H9 (cell line): ENCODE data around the gene KEL. TPM values are rescaled to one million over a fixed set of nuclear protein-coding genes. Genes with fewer than 3 reads are reported as not detected.

Experiments
- DNase-seq: peaks from one replicate; pipeline ENCODE4 v3.0.0-alpha.2; 2017
- H2AFZ ChIP-seq: one replicate; pipeline ENCODE4 v1.6.1; 2013; ENCODE audit warnings: mild to moderate bottlenecking, low read length, control low read depth, moderate library complexity
- H2AK5ac ChIP-seq: 2 replicates; pipeline ENCODE4 v1.6.1; 2013; ENCODE audit warnings: low read length, control low read depth, mixed read lengths; ENCODE audit not compliant: insufficient read length
- H2BK120ac ChIP-seq: one replicate; pipeline ENCODE4 v1.6.1; 2013; ENCODE audit warnings: low read depth, mild to moderate bottlenecking, low read length, control low read depth, inconsistent platforms; ENCODE audit not compliant: poor library complexity, severe bottlenecking
- H2BK12ac ChIP-seq: 2 replicates; pipeline ENCODE4 v1.6.1; 2013; ENCODE audit warnings: low read length, control low read depth, mixed read lengths, low read depth; ENCODE audit not compliant: insufficient read length
- H2BK15ac ChIP-seq: 2 replicates; pipeline ENCODE4 v1.6.1; 2013; ENCODE audit warnings: low read depth, low read length, control low read depth
- H2BK20ac ChIP-seq: one replicate; pipeline ENCODE4 v1.6.1; 2013; ENCODE audit warnings: low read depth, mild to moderate bottlenecking, low read length, control low read depth, inconsistent platforms; ENCODE audit not compliant: poor library complexity, severe bottlenecking
- H2BK5ac ChIP-seq: 2 replicates; pipeline ENCODE4 v1.6.1; 2013; ENCODE audit warnings: low read length, control low read depth, mixed read lengths; ENCODE audit not compliant: insufficient read length
- H3K14ac ChIP-seq: 2 replicates; pipeline ENCODE4 v1.6.1; 2013; ENCODE audit warnings: low read length, control low read depth; ENCODE audit not compliant: insufficient read depth
- H3K18ac ChIP-seq: 2 replicates; pipeline ENCODE4 v1.6.1; 2013; ENCODE audit warnings: low read depth, mild to moderate bottlenecking, mixed read lengths, low read length, control low read depth; ENCODE audit not compliant: insufficient read length
- H3K23ac ChIP-seq: 2 replicates; pipeline ENCODE4 v1.6.1; 2013; ENCODE audit warnings: low read length, control low read depth, mixed read lengths, low read depth; ENCODE audit not compliant: insufficient read length
- H3K23me2 ChIP-seq: 2 replicates; pipeline ENCODE4 v1.6.1; 2013; ENCODE audit warnings: low read depth, mild to moderate bottlenecking, mixed read lengths, low read length, control low read depth; ENCODE audit not compliant: insufficient read length, poor library complexity, severe bottlenecking
- H3K27ac ChIP-seq: 2 replicates; pipeline ENCODE4 v1.5.1; 2013; ENCODE audit warnings: low read length, control low read depth, mixed read lengths, low read depth; ENCODE audit not compliant: insufficient read length
- H3K27me3 ChIP-seq: 2 replicates; pipeline ENCODE4 v1.6.1; 2013; ENCODE audit warnings: low read length, control low read depth, inconsistent platforms; ENCODE audit not compliant: insufficient read depth
- H3K4ac ChIP-seq: 2 replicates; pipeline ENCODE4 v1.6.1; 2013; ENCODE audit warnings: low read depth, mild to moderate bottlenecking, control low read depth, inconsistent platforms, low read length, moderate library complexity
- H3K4me1 ChIP-seq: 2 replicates; pipeline ENCODE4 v1.6.1; 2013; ENCODE audit warnings: low read length, control low read depth, inconsistent platforms; ENCODE audit not compliant: insufficient read depth
- H3K4me2 ChIP-seq: 2 replicates; pipeline ENCODE4 v1.6.1; 2013; ENCODE audit warnings: low read length, control low read depth, mixed read lengths; ENCODE audit not compliant: insufficient read length, insufficient read depth
- H3K56ac ChIP-seq: 2 replicates; pipeline ENCODE4 v1.6.1; 2013; ENCODE audit warnings: low read depth, mild to moderate bottlenecking, mixed read lengths, low read length, control low read depth; ENCODE audit not compliant: insufficient read length
- H3K79me1 ChIP-seq: 2 replicates; pipeline ENCODE4 v1.6.1; 2013; ENCODE audit warnings: low read depth, mild to moderate bottlenecking, moderate library complexity, low read length, control low read depth, inconsistent platforms; ENCODE audit not compliant: insufficient read depth, poor library complexity, severe bottlenecking
- H3K79me2 ChIP-seq: 2 replicates; pipeline ENCODE4 v1.6.1; 2013; ENCODE audit warnings: low read length, control low read depth, inconsistent platforms; ENCODE audit not compliant: insufficient read depth
- H3K9ac ChIP-seq: 2 replicates; pipeline ENCODE4 v1.6.1; 2013; ENCODE audit warnings: low read length, control low read depth, mixed read lengths; ENCODE audit not compliant: insufficient read length; ENCODE audit errors: extremely low read depth
- H3K9me3 ChIP-seq: one replicate; pipeline ENCODE4 v1.6.1; 2013; ENCODE audit warnings: low read depth, low read length, inconsistent platforms; ENCODE audit not compliant: control insufficient read depth
- H3T11ph ChIP-seq: one replicate; pipeline ENCODE4 v1.6.1; 2013; ENCODE audit warnings: mild to moderate bottlenecking, low read length, control low read depth, inconsistent platforms
- H4K20me1 ChIP-seq: one replicate; pipeline ENCODE4 v1.6.1; 2013; ENCODE audit not compliant: control insufficient read depth, insufficient read length, insufficient read depth
- H4K5ac ChIP-seq: 2 replicates; pipeline ENCODE4 v1.6.1; 2013; ENCODE audit warnings: low read depth, mild to moderate bottlenecking, mixed read lengths, low read length, control low read depth; ENCODE audit not compliant: insufficient read length
- H4K8ac ChIP-seq: replicated peaks from 2 replicates; pipeline ENCODE4 v1.6.1; 2013; ENCODE audit warnings: low read length, control low read depth, mixed read lengths, low read depth; ENCODE audit not compliant: insufficient read length
- H4K91ac ChIP-seq: 2 replicates; pipeline ENCODE4 v1.6.1; 2013; ENCODE audit warnings: low read depth, mild to moderate bottlenecking, moderate library complexity, mixed read lengths, low read length, control low read depth; ENCODE audit not compliant: insufficient read length
- H3K27ac Mint-ChIP-seq, 3 experiments: 2 replicates in 2 of 3; 3 replicates in 1 of 3; pipeline ENCODE4 v1.8.0; 2020 to 2021; ENCODE audit warnings: mixed read lengths in 3 of 3, mild to moderate bottlenecking in 1 of 3, moderate library complexity in 1 of 3
- H3K27me3 Mint-ChIP-seq: 2 replicates; pipeline ENCODE4 v1.8.0; 2021; ENCODE audit warnings: low read depth, mild to moderate bottlenecking, moderate library complexity, mixed read lengths
- H3K36me3 Mint-ChIP-seq, 3 experiments: 2 replicates in 2 of 3; 3 replicates in 1 of 3; pipeline ENCODE4 v1.8.0; 2020 to 2021; ENCODE audit warnings: low read depth in 3 of 3, mixed read lengths in 3 of 3; ENCODE audit not compliant: insufficient read depth in 1 of 3
- H3K4me1 Mint-ChIP-seq, 2 experiments: 2 replicates each; pipeline ENCODE4 v1.8.0; 2020; ENCODE audit warnings: mixed read lengths in 2 of 2
- H3K4me3 Mint-ChIP-seq, 2 experiments: 2 replicates in 1 of 2; 3 replicates in 1 of 2; pipeline ENCODE4 v1.8.0; 2020 to 2021; ENCODE audit warnings: mild to moderate bottlenecking in 2 of 2, mixed read lengths in 2 of 2, moderate library complexity in 1 of 2
- H3K9me3 Mint-ChIP-seq, 2 experiments: 2 replicates in 1 of 2; 3 replicates in 1 of 2; pipeline ENCODE4 v1.8.0; 2020; ENCODE audit warnings: mild to moderate bottlenecking in 2 of 2, mixed read lengths in 2 of 2, moderate library complexity in 1 of 2
- CTCF ChIP-seq: fragments of 200-600 bp; sonication (generic); conservative IDR thresholded peaks from 3 replicates; pipeline ENCODE4 v1.8.0; 2021; ENCODE audit warnings: antibody characterized with exemption, mild to moderate bottlenecking
- total RNA-seq: library from RNA; stranded (reverse); gene quantifications from 2 replicates; pipeline ENCODE4 v1.2.1, GENCODE V29; 2021

The KEL gene
- total RNA-seq, 1 experiment from 2014 or later: 1.5 TPM

- Histone ChIP-seq H2BK12ac (no peak overlapping the region), H3K18ac (no peak overlapping the region), H3K23ac (no peak overlapping the region), H3K9ac (no peak overlapping the region), H3K14ac (no peak overlapping the region), H2BK15ac (no peak overlapping the region), H3K4me1 (no peaks in the 10 kb centered on the region), H3T11ph (no peak overlapping the region), H4K8ac (no peak overlapping the region), H3K23me2 (no peaks in the 10 kb centered on the region), H3K79me2 (no peaks in the 10 kb centered on the region), H4K20me1 (no peaks in the 10 kb centered on the region), H2BK20ac (no peak overlapping the region), H4K5ac (no peak overlapping the region), H3K56ac (no peak overlapping the region), H3K79me1 (no peaks in the 10 kb centered on the region), H2AK5ac (no peak overlapping the region), H3K27me3 (no peaks in the 10 kb centered on the region), H2AFZ (no peak overlapping the region), H3K4me2 (no peak overlapping the region), H4K91ac (no peak overlapping the region), H3K27ac (no peak overlapping the region), H2BK5ac (no peak overlapping the region), H3K9me3 (no peaks in the 10 kb centered on the region), H3K4ac (no peak overlapping the region), H2BK120ac (no peak overlapping the region)
- DNase-seq: no peak
- peaks cover 4 to 13% of the 10 kb centered on the region in 2 experiments; a peak in 4 of 5 replicates for H3K9me3 Mint-ChIP-seq
- no peak overlapping the region for H3K4me3 Mint-ChIP-seq
- H3K27me3 Mint-ChIP-seq: peaks cover 4% of the 10 kb centered on the region
- no peak for TF ChIP-seq CTCF
- H3K36me3 Mint-ChIP-seq: peaks cover 8 to 21% (median 10%) of the 10 kb centered on the region in 3 experiments
- no peak overlapping the region for H3K27ac Mint-ChIP-seq
- H3K4me1 Mint-ChIP-seq: no peaks in the 10 kb centered on the region
These were observed 11.9 kb downstream of the KEL start for GRCh38 chr7:142950235-142950634.
